Hepatocyte (in vitro differentiated cells): ENCODE data around the gene TMEM151A. TPM values are rescaled to one million over a fixed set of nuclear protein-coding genes. Genes with fewer than 3 reads are reported as not detected.

Experiments used
- DNase-seq: peaks from one replicate; pipeline ENCODE4 v3.0.0-alpha.2; 2016; ENCODE audit warnings: low spot score
- H2AFZ ChIP-seq: fragments of 200-600 bp; sonication (generic); 2 replicates; pipeline ENCODE4 v1.6.0; 2016; ENCODE audit warnings: antibody characterized with exemption, mild to moderate bottlenecking
- H3K27ac ChIP-seq: fragments of 200-600 bp; sonication (generic); 2 replicates; pipeline ENCODE4 v1.5.1; 2016; ENCODE audit warnings: mild to moderate bottlenecking
- H3K27me3 ChIP-seq: fragments of 200-600 bp; sonication (generic); 2 replicates; pipeline ENCODE4 v1.6.1; 2016
- H3K36me3 ChIP-seq: fragments of 200-600 bp; sonication (generic); replicated peaks from 2 replicates; pipeline ENCODE4 v1.5.1; 2016; ENCODE audit warnings: low read depth; ENCODE audit not compliant: insufficient read depth
- H3K4me1 ChIP-seq: fragments of 200-600 bp; sonication (generic); 2 replicates; pipeline ENCODE4 v1.5.1; 2016; ENCODE audit warnings: mild to moderate bottlenecking, moderate library complexity; ENCODE audit not compliant: insufficient read depth
- H3K4me2 ChIP-seq: fragments of 200-600 bp; sonication (generic); 2 replicates; pipeline ENCODE4 v1.6.0; 2016
- H3K4me3 ChIP-seq: fragments of 200-600 bp; sonication (generic); 2 replicates; pipeline ENCODE4 v1.5.1; 2016; ENCODE audit warnings: mild to moderate bottlenecking
- H3K79me2 ChIP-seq: fragments of 200-600 bp; sonication (generic); 2 replicates; pipeline ENCODE4 v1.6.0; 2017; ENCODE audit warnings: mild to moderate bottlenecking
- H3K9me2 ChIP-seq: fragments of 200-600 bp; sonication (generic); replicated peaks from 2 replicates; pipeline ENCODE4 v1.6.0; 2017; ENCODE audit warnings: mild to moderate bottlenecking; ENCODE audit not compliant: insufficient read depth
- H3K9me3 ChIP-seq: fragments of 200-600 bp; sonication (generic); 2 replicates; pipeline ENCODE4 v1.5.1; 2016; ENCODE audit warnings: low read depth, mild to moderate bottlenecking
- H4K20me1 ChIP-seq: fragments of 200-600 bp; sonication (generic); 2 replicates; pipeline ENCODE4 v1.6.0; 2016; ENCODE audit warnings: mild to moderate bottlenecking; ENCODE audit not compliant: insufficient read depth, poor library complexity, severe bottlenecking
- EZH2 ChIP-seq: fragments of 200-600 bp; sonication (generic); IDR thresholded peaks from 2 replicates; pipeline ENCODE4 v1.6.1; 2016; ENCODE audit warnings: antibody characterized with exemption, mild to moderate bottlenecking, borderline replicate concordance
- EZH2phosphoT487 ChIP-seq: fragments of 200-600 bp; sonication (generic); IDR thresholded peaks from one replicate; pipeline ENCODE4 v1.6.1; 2018; ENCODE audit warnings: antibody characterized with exemption, mild to moderate bottlenecking, low read depth, moderate library complexity; ENCODE audit not compliant: unreplicated experiment, severe bottlenecking
- WGBS: methylation state at CpG from one replicate; pipeline ENCODE4 v1.1.6; 2016; ENCODE audit warnings: low lambda C conversion rate; ENCODE audit errors: missing lambda C conversion rate; 5-methylcytosine and 5-hydroxymethylcytosine counted together
- polyA plus RNA-seq: library from polyadenylated mRNA; unstranded; fragments of >200 nt; fragmentation: Nextera tagmentation; extraction: Ambion mirVana; gene quantifications from 2 replicates; pipeline ENCODE4 v1.2.1, GENCODE V29; 2016
- total RNA-seq: library from RNA; depleted of rRNA; stranded (reverse); fragments of >200 nt; gene quantifications from 2 replicates; pipeline ENCODE4 v1.2.3, GENCODE V29; 2014
- TF ChIP-seq, protein P1 (sequence below): fragments of 200-600 bp; sonication (generic); IDR thresholded peaks from 2 replicates; pipeline ENCODE4 v1.5.1; 2016; ENCODE audit warnings: antibody characterized with exemption, mild to moderate bottlenecking; ENCODE audit not compliant: poor library complexity

The TMEM151A gene
- total and polyA plus RNA-seq, 2 experiments from 2014 or later: 21.4 to 36.4 TPM

GRCh38 chr11:66282468-66283455 lies 8.9 kb upstream of the TMEM151A start:
- Histone ChIP-seq H3K27me3 (no peaks in the 10 kb centered on the region), H3K4me2 (no peak overlapping the region), H3K36me3 (no peaks in the 10 kb centered on the region), H3K9me2 (no peaks in the 10 kb centered on the region), H3K4me3 (no peak overlapping the region), H3K4me1 (peaks cover 5% of the 10 kb centered on the region), H3K79me2 (peaks cover 27% of the 10 kb centered on the region), H3K9me3 (no peaks in the 10 kb centered on the region), H4K20me1 (peaks cover 3% of the 10 kb centered on the region), H3K27ac (no peak overlapping the region), H2AFZ (no peak overlapping the region)
- no peak for TF ChIP-seq EZH2
- TF ChIP-seq EZH2phosphoT487: no peak
- TF ChIP-seq, protein P1, sequence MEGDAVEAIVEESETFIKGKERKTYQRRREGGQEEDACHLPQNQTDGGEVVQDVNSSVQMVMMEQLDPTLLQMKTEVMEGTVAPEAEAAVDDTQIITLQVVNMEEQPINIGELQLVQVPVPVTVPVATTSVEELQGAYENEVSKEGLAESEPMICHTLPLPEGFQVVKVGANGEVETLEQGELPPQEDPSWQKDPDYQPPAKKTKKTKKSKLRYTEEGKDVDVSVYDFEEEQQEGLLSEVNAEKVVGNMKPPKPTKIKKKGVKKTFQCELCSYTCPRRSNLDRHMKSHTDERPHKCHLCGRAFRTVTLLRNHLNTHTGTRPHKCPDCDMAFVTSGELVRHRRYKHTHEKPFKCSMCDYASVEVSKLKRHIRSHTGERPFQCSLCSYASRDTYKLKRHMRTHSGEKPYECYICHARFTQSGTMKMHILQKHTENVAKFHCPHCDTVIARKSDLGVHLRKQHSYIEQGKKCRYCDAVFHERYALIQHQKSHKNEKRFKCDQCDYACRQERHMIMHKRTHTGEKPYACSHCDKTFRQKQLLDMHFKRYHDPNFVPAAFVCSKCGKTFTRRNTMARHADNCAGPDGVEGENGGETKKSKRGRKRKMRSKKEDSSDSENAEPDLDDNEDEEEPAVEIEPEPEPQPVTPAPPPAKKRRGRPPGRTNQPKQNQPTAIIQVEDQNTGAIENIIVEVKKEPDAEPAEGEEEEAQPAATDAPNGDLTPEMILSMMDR: peak; percentile 93
- 19% methylated on average over 30 of the region's 35 CpGs for WGBS
- peak; percentile 99 for DNase-seq

DNA sequence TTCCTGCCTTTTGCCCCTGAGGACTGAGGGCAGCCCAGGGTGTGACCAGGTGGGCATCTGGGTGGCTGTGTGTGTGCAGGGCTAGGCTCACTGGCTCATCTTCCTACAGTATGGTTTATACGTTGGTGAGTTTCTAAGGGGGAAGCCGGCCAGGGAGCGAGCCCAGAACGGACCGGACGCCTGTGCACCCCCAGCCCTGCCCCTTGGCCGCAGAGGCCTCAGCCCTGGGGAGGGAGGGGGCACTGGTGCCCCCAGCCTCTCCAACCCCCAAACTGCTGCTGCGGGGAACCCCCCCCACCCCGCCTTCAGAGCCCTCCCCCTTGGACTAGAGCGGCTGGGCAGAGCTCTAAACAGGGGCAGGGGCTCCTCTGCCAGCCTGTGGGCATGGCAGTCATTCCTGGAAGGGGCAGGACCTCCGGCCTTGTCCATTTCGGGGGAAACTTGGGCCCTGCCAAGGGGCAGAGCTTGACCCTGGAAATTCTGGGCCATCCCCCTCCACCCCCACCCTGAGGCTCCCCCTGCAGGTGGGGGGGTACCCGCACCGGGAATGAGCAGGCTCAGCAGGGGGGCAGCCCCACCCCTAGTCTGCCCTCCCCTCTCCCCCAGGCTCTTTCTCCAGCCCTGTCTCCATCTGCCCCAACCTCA lies 8.1 kb upstream of the TMEM151A start:
- DNase-seq: no peak
- H4K20me1 ChIP-seq: peaks cover 3% of the 10 kb centered on the region

GRCh38 chr11:66284526-66285078 lies 7.1 kb upstream of the TMEM151A start:
- no peak overlapping the region for H3K27ac ChIP-seq
- no peaks in the 10 kb centered on the region for H3K9me3 ChIP-seq
- 96% methylated on average over 9 of the region's 16 CpGs for WGBS
- H3K9me2 ChIP-seq: no peaks in the 10 kb centered on the region
- TF ChIP-seq EZH2 (no peak), EZH2phosphoT487 (no peak)
- TF ChIP-seq, protein P1: no peak
- no peak overlapping the region for H3K4me3 ChIP-seq
- peaks cover 35% of the 10 kb centered on the region for H3K79me2 ChIP-seq
- peaks cover 8% of the 10 kb centered on the region for H3K4me1 ChIP-seq
- H2AFZ ChIP-seq: no peak overlapping the region
- H3K4me2 ChIP-seq: no peak overlapping the region
- H3K27me3 ChIP-seq: no peaks in the 10 kb centered on the region
- H4K20me1 ChIP-seq: peaks cover 3% of the 10 kb centered on the region
- no peaks in the 10 kb centered on the region for H3K36me3 ChIP-seq
- DNase-seq: no peak

More for the DNA sequence above, 8.1 kb upstream of the TMEM151A start:
- H3K4me2 ChIP-seq: no peak overlapping the region
- H3K36me3 ChIP-seq: no peaks in the 10 kb centered on the region
- no peak overlapping the region for H3K4me3 ChIP-seq
- H3K27me3 ChIP-seq: no peaks in the 10 kb centered on the region
- H3K79me2 ChIP-seq: peaks cover 35% of the 10 kb centered on the region
- 97% methylated on average over 7 of the region's 14 CpGs for WGBS
- TF ChIP-seq EZH2phosphoT487 (no peak), EZH2 (no peak)
- TF ChIP-seq, protein P1: no peak
- no peaks in the 10 kb centered on the region for H3K9me3 ChIP-seq
- H3K9me2 ChIP-seq: no peaks in the 10 kb centered on the region
- no peak overlapping the region for H3K27ac ChIP-seq
- no peak overlapping the region for H2AFZ ChIP-seq
- H3K4me1 ChIP-seq: peaks cover 8% of the 10 kb centered on the region
